ENCODE measurements around the gene OSBPL10. TPM values are rescaled to one million over a fixed set of nuclear protein-coding genes. Genes with fewer than 3 reads are reported as not detected.
A peak's percentile ranks its signal among the peaks of the same experiment; 100 is the strongest.
"Not testable (repeated sequence)": the region's sequence is repeated elsewhere in the genome, so short reads cannot be mapped to it uniquely, and the experiment has no call there.

The OSBPL10 gene
- total RNA-seq, 1 donor from 2014 or later, result 15.5 TPM

- peak; percentile 46 for DNase-seq (ENCODE audit: low read depth)
Observed at GRCh38 chr3:31892916-31893573, 88.0 kb downstream of the OSBPL10 start.

GRCh38 chr3:31892500-31892899 is 88.6 kb downstream of the OSBPL10 start:
- DNase-seq (ENCODE audit: low read depth), result no peak

- no peak for DNase-seq (ENCODE audit: low read depth)
Observed at GRCh38 chr3:31891876-31892455, 89.1 kb downstream of the OSBPL10 start.

- DNase-seq (ENCODE audit: low read depth), result no peak
Observed at GRCh38 chr3:31890742-31891469, 90.2 kb downstream of the OSBPL10 start.

- DNase-seq (ENCODE audit: low read depth), result no peak
Observed at GRCh38 chr3:31890007-31890406, 91.1 kb downstream of the OSBPL10 start.

GRCh38 chr3:31885235-31885634 is 95.8 kb downstream of the OSBPL10 start:
- DNase-seq (ENCODE audit: low read depth), result no peak

- no peak for DNase-seq (ENCODE audit: low read depth)
Observed at GRCh38 chr3:31884251-31884650, 96.8 kb downstream of the OSBPL10 start.

GRCh38 chr3:31882895-31883294 is 98.2 kb downstream of the OSBPL10 start:
- DNase-seq (ENCODE audit: low read depth), result no peak

GRCh38 chr3:31882431-31882830 is 98.6 kb downstream of the OSBPL10 start:
- DNase-seq (ENCODE audit: low read depth), result no peak

GRCh38 chr3:31880482-31881078 is 100.5 kb downstream of the OSBPL10 start:
- no peak for DNase-seq (ENCODE audit: low read depth)

- DNase-seq (ENCODE audit: low read depth), result peak; percentile 35
Observed at GRCh38 chr3:31880020-31880419, 101.0 kb downstream of the OSBPL10 start.

- no peak for DNase-seq (ENCODE audit: low read depth)
Observed at GRCh38 chr3:31879365-31879764, 101.7 kb downstream of the OSBPL10 start.

- no peak for DNase-seq (ENCODE audit: low read depth)
Observed at GRCh38 chr3:31878231-31878838, 102.7 kb downstream of the OSBPL10 start.

GRCh38 chr3:31876331-31876730 is 104.7 kb downstream of the OSBPL10 start:
- peak; percentile 21 for DNase-seq (ENCODE audit: low read depth)

- no peak for DNase-seq (ENCODE audit: low read depth)
Observed at GRCh38 chr3:31875437-31875836, 105.6 kb downstream of the OSBPL10 start.

GRCh38 chr3:31873254-31873820 is 107.7 kb downstream of the OSBPL10 start:
- DNase-seq (ENCODE audit: low read depth), result no peak

GRCh38 chr3:31871939-31872507 is 109.0 kb downstream of the OSBPL10 start:
- DNase-seq (ENCODE audit: low read depth), result no peak

GRCh38 chr3:31870111-31870510 is 111.0 kb downstream of the OSBPL10 start:
- not testable (repeated sequence) for DNase-seq (ENCODE audit: low read depth)

GRCh38 chr3:31868236-31868635 is 112.8 kb downstream of the OSBPL10 start:
- DNase-seq (ENCODE audit: low read depth), result no peak

- DNase-seq (ENCODE audit: low read depth), result no peak
Observed at GRCh38 chr3:31862666-31863279, 118.3 kb downstream of the OSBPL10 start.

Measured in myocyte (in vitro differentiated cells).